Chondrocyte (in vitro differentiated cells): ENCODE measurements around the gene FAM111B. TPM values are rescaled to one million over a fixed set of nuclear protein-coding genes. Genes with fewer than 3 reads are reported as not detected.

Experiments used
- DNase-seq: peaks from one replicate; pipeline ENCODE4 v3.0.0; 2021; ENCODE audit warnings: mixed read lengths, low spot score
- H3K27ac Mint-ChIP-seq: one replicate; pipeline ENCODE4 v1.8.0; 2021; ENCODE audit warnings: mild to moderate bottlenecking, moderate library complexity, mixed read lengths; ENCODE audit not compliant: unreplicated experiment
- H3K27me3 Mint-ChIP-seq: 2 replicates; pipeline ENCODE4 v1.8.0; 2021; ENCODE audit warnings: low read depth, mixed read lengths
- H3K36me3 Mint-ChIP-seq: 2 replicates; pipeline ENCODE4 v1.8.0; 2021; ENCODE audit warnings: low read depth, mixed read lengths
- H3K4me1 Mint-ChIP-seq: 2 replicates; pipeline ENCODE4 v1.8.0; 2021; ENCODE audit warnings: low read depth, mild to moderate bottlenecking, mixed read lengths
- H3K4me3 Mint-ChIP-seq: one replicate; pipeline ENCODE4 v1.8.0; 2021; ENCODE audit warnings: mild to moderate bottlenecking, moderate library complexity, mixed read lengths; ENCODE audit not compliant: unreplicated experiment
- H3K9me3 Mint-ChIP-seq: 2 replicates; pipeline ENCODE4 v1.8.0; 2021; ENCODE audit warnings: low read depth, mixed read lengths
- total RNA-seq: library from RNA; stranded (reverse); gene quantifications from 3 replicates; pipeline ENCODE4 v1.2.1, GENCODE V29; 2021
- TF ChIP-seq, protein P1 (sequence below): fragments of 200-600 bp; sonication (generic); IDR thresholded peaks from 2 replicates; pipeline ENCODE4 v1.5.0; 2021; ENCODE audit warnings: antibody characterized with exemption, mild to moderate bottlenecking, moderate library complexity

The FAM111B gene
- total RNA-seq, 1 donor from 2014 or later: 1.6 TPM

DNA sequence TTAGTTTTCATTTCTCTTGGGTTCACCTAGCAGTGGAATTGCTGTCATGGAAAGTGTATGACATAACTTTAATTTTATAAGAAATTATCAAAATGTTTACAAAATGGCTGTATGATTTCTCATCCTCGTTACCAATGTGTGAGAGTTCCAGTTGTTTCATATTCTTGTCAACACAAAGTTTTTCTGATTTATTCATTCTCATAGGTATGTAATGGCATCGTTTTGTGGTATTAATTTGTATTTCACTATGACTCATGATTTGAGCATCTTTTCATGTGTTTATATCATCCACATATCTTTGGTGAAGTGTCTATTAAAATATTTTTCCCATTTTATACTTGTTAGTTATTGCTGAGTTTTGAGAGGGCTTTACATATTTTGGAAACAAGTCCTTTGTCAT, 5.5 kb downstream of the FAM111B start:
- Mint-ChIP-seq H3K9me3 (peaks cover 4% of the 10 kb centered on the region), H3K4me3 (no peak overlapping the region), H3K4me1 (peaks cover 4% of the 10 kb centered on the region), H3K27me3 (no peaks in the 10 kb centered on the region), H3K27ac (no peak overlapping the region), H3K36me3 (peaks cover 2% of the 10 kb centered on the region)
- DNase-seq: no peak
- TF ChIP-seq, protein P1, sequence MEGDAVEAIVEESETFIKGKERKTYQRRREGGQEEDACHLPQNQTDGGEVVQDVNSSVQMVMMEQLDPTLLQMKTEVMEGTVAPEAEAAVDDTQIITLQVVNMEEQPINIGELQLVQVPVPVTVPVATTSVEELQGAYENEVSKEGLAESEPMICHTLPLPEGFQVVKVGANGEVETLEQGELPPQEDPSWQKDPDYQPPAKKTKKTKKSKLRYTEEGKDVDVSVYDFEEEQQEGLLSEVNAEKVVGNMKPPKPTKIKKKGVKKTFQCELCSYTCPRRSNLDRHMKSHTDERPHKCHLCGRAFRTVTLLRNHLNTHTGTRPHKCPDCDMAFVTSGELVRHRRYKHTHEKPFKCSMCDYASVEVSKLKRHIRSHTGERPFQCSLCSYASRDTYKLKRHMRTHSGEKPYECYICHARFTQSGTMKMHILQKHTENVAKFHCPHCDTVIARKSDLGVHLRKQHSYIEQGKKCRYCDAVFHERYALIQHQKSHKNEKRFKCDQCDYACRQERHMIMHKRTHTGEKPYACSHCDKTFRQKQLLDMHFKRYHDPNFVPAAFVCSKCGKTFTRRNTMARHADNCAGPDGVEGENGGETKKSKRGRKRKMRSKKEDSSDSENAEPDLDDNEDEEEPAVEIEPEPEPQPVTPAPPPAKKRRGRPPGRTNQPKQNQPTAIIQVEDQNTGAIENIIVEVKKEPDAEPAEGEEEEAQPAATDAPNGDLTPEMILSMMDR: no peak

- Mint-ChIP-seq H3K4me3 (no peak overlapping the region), H3K36me3 (peaks cover 8% of the 10 kb centered on the region), H3K27me3 (no peaks in the 10 kb centered on the region), H3K27ac (no peak overlapping the region), H3K9me3 (peaks cover 19% of the 10 kb centered on the region), H3K4me1 (no peaks in the 10 kb centered on the region)
- no peak for DNase-seq
- TF ChIP-seq, protein P1: no peak
Observed at GRCh38 chr11:59114344-59114743, 7.3 kb downstream of the FAM111B start.

DNA sequence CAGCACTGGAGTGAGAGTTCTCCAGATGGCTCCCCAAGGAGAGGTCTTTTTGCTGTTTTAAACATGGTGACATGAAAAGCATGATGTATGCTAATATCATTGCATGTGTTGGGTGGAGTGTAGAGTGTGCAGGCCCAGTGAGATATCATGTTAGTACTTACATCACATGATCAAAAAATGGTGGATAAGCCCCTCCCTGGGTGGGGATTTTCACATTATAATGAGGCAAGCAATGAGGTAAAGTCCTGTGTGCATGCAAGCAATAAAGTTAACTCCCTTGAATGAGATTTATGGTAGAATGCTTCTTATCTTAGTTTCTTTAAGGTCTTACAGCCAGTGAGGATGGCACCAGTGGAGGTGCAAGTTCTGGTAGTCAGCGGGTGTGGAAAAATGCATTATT, 8.5 kb downstream of the FAM111B start:
- no peak for DNase-seq
- Mint-ChIP-seq H3K27me3 (no peaks in the 10 kb centered on the region), H3K9me3 (peaks cover 22% of the 10 kb centered on the region), H3K36me3 (peaks cover 8% of the 10 kb centered on the region), H3K4me1 (no peaks in the 10 kb centered on the region), H3K4me3 (no peak overlapping the region), H3K27ac (no peak overlapping the region)
- TF ChIP-seq, protein P1: no peak

- Mint-ChIP-seq H3K4me1 (no peaks in the 10 kb centered on the region), H3K4me3 (no peak overlapping the region), H3K9me3 (peaks cover 23% of the 10 kb centered on the region), H3K36me3 (peaks cover 8% of the 10 kb centered on the region), H3K27me3 (no peaks in the 10 kb centered on the region), H3K27ac (no peak overlapping the region)
- TF ChIP-seq, protein P1: no peak
- no peak for DNase-seq
Observed at GRCh38 chr11:59117774-59118173, 10.7 kb downstream of the FAM111B start.

DNA sequence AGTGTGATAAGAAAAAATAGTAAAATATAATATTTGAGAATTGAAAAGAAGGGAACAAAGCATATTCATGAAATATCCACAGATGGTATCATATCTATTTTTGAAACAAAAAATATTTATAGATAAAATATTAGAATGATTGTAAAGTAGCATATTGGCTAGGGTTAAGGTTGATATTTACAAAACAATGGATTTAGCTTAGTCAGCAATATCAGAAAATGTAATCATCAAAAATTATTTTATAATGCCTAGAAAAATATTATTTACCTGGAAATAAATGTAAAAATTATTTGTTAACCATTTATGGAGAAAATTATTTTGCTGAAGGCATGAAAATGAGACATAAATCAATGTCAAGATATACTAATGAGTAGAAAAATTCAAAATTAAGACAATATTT, 12.8 kb downstream of the FAM111B start:
- Mint-ChIP-seq H3K27ac (no peak overlapping the region), H3K36me3 (peaks cover 6% of the 10 kb centered on the region), H3K4me1 (no peaks in the 10 kb centered on the region), H3K4me3 (no peak overlapping the region), H3K9me3 (peaks cover 27% of the 10 kb centered on the region), H3K27me3 (no peaks in the 10 kb centered on the region)
- no peak for DNase-seq
- TF ChIP-seq, protein P1: no peak
